ENCODE data around the gene PFDN4.

The PFDN4 gene

GRCh38 chr20:54267483-54268003 lies 59.7 kb downstream of the PFDN4 start:
- Histone ChIP-seq H3K4me3 (ENCODE audit: low read length) (no peak overlapping the region), H3K9me2 (replicated peaks; ENCODE audit: control insufficient read depth, low read length) (no peaks in the 10 kb centered on the region), H3K9me3 (ENCODE audit: control insufficient read depth, insufficient read depth, low read length) (no peaks in the 10 kb centered on the region), H3K27ac (ENCODE audit: low read depth, low read length) (no peak overlapping the region), H3F3A (ENCODE audit: control insufficient read depth, insufficient read depth) (no peaks in the 10 kb centered on the region), H3K4me2 (ENCODE audit: low read length) (no peak overlapping the region), H3K79me2 (ENCODE audit: control insufficient read depth, low read length) (no peaks in the 10 kb centered on the region), H3K4me1 (ENCODE audit: control insufficient read depth, low read length) (no peaks in the 10 kb centered on the region), H4K20me1 (ENCODE audit: control insufficient read depth, insufficient read depth, low read depth, low read length) (no peaks in the 10 kb centered on the region), H3K27me3 (ENCODE audit: control insufficient read depth, low read length) (peaks cover 5% of the 10 kb centered on the region; the same call in 1 of the 2 replicates), H3K36me3 (ENCODE audit: control insufficient read depth, low read length) (no peaks in the 10 kb centered on the region)
- no peak for TF ChIP-seq EZH2phosphoT487 (IDR thresholded peaks at IDR 0.05; ENCODE audit: borderline replicate concordance, low read length)
- TF ChIP-seq, protein P1, sequence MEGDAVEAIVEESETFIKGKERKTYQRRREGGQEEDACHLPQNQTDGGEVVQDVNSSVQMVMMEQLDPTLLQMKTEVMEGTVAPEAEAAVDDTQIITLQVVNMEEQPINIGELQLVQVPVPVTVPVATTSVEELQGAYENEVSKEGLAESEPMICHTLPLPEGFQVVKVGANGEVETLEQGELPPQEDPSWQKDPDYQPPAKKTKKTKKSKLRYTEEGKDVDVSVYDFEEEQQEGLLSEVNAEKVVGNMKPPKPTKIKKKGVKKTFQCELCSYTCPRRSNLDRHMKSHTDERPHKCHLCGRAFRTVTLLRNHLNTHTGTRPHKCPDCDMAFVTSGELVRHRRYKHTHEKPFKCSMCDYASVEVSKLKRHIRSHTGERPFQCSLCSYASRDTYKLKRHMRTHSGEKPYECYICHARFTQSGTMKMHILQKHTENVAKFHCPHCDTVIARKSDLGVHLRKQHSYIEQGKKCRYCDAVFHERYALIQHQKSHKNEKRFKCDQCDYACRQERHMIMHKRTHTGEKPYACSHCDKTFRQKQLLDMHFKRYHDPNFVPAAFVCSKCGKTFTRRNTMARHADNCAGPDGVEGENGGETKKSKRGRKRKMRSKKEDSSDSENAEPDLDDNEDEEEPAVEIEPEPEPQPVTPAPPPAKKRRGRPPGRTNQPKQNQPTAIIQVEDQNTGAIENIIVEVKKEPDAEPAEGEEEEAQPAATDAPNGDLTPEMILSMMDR (IDR thresholded peaks at IDR 0.05; ENCODE audit: low read depth, low read length, poor library complexity, severe bottlenecking), result no peak

DNA sequence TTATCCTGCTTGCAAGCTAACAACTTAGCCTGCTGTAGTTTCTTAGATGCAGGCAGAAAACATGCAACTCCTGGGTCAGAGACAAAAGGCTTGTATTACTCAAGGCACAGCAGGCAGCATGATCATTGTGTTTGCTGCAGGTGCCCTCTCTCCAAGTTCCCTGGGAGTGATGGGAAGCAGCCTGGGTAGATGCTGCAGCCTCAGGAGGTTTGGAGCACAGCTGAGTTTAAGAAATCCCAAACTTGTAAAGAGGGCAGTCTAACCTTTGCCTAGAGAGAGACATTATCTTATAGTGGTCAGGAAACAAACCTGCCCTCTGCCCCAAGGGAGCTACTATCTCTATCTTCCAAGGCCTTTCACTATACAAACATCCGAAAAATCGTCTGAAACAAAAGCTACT lies 61.1 kb downstream of the PFDN4 start:
- TF ChIP-seq, protein P1 (IDR thresholded peaks at IDR 0.05; ENCODE audit: low read depth, low read length, poor library complexity, severe bottlenecking), result no peak
- TF ChIP-seq EZH2phosphoT487 (IDR thresholded peaks at IDR 0.05; ENCODE audit: borderline replicate concordance, low read length), result no peak
- Histone ChIP-seq H3K4me3 (ENCODE audit: low read length) (no peak overlapping the region), H3K4me2 (ENCODE audit: low read length) (no peak overlapping the region), H3K9me2 (replicated peaks; ENCODE audit: control insufficient read depth, low read length) (no peaks in the 10 kb centered on the region), H3F3A (ENCODE audit: control insufficient read depth, insufficient read depth) (no peaks in the 10 kb centered on the region), H4K20me1 (ENCODE audit: control insufficient read depth, insufficient read depth, low read depth, low read length) (no peaks in the 10 kb centered on the region), H3K9me3 (ENCODE audit: control insufficient read depth, insufficient read depth, low read length) (no peaks in the 10 kb centered on the region), H3K27me3 (ENCODE audit: control insufficient read depth, low read length) (peaks cover 5% of the 10 kb centered on the region; the same call in 1 of the 2 replicates), H3K79me2 (ENCODE audit: control insufficient read depth, low read length) (no peaks in the 10 kb centered on the region), H3K27ac (ENCODE audit: low read depth, low read length) (no peak overlapping the region), H3K4me1 (ENCODE audit: control insufficient read depth, low read length) (no peaks in the 10 kb centered on the region), H3K36me3 (ENCODE audit: control insufficient read depth, low read length) (no peaks in the 10 kb centered on the region)
